Ramos (cell line): ENCODE results near the gene TNPO2.

Source experiments
- in situ Hi-C: fragments of 300-500 bp; cut with MboI; formaldehyde crosslinking; loops from one replicate; pipeline ENCODE4 v1.14.3; 2022; ENCODE audit warnings: low sequenced_read_pairs; ENCODE audit not compliant: unreplicated experiment

Gene TNPO2

DNA sequence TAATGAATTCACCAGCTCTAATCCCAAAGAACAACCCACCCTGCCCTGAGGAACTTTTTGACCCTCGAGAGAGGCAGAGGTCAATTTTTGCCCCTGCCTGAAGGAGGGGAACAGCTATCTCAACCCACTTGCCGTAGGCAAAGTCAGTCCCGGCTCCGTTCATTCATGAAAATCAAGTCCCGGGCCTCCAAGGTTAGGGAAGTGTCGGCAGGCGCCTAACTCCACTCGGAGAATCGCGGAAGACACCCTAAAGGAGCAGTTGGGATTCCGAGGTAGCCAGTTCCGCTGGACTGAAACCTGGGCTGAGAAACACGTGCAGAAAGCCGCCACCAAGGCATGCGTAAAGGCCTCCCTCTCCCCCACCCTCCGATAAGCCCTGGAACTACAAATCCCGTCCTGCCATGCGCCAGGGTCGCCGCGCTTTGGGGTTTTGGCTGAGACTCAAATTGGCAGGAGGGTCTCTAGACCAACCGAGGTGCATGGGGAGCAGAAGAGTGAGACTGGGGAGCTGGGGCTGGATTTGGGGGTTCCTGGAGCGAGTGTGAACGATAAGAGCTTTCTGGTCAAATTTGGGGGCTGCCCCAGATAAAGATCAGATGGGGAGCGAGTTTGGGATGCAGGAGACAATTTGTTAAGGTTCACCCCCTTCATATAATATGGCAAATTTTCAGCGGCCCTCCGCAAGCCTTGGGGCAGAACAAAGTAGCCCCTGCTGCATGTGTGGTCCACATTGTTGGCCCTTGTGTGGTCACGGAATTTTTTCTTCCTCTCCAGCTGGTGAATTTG is at the start of gene TNPO2:
Gene TNPO2, minus strand, starts transcription at position 292 of the 786 bp plus-strand sequence. CDS start 2,955 bp downstream, outside the sequence.
- in situ Hi-C loops, result no loop called here

- in situ Hi-C loops, result no loop called here
Measured at GRCh38 chr19:12772323-12772722, 48.6 kb upstream of the TNPO2 start.

GRCh38 chr19:12770922-12771321 is 47.2 kb upstream of the TNPO2 start:
- in situ Hi-C loops, result no loop called here

- in situ Hi-C loops, result no loop called here
Measured at GRCh38 chr19:12769689-12770088, 46.0 kb upstream of the TNPO2 start.

DNA sequence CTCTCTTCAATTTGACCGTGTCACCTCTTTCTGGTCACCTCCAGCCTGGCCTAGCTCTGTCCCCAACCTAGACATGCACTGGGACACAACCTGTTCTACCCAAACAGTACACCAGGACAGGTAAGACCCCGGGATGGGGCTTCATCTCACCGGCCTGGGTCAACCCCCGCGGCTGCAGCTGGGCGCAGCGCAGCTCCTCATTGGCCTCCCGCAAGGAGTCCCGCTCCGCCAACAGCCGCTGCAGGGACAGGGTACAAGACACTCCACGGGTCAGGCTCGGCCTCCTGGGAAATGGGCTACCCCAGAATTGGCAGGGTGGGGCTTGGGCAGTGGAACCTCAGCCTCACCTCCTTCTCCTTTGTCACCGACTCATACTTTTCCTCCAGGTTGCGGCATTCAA is 43.9 kb upstream of the TNPO2 start:
- in situ Hi-C loops, result no loop called here

DNA sequence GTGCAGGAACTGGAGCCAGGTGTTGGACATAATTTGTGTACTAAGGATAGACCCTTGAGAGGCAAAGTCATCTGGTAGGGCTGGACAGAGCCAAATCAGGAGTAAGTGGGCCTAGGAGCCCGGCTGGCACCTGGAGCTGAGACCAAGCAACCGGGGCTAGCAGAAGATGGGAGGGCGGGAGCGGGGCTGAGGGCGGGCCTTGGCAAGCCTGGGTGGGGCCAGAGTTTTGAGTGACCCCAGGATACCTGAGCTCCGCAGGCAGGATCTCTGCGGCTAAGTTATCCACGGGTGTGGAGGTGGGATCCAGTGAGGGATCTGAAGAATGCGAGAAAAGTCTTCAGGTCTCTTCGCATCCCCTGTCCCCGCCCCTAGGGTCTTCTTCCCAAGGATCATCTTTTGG is 43.4 kb upstream of the TNPO2 start:
- in situ Hi-C loops, result no loop called here

DNA sequence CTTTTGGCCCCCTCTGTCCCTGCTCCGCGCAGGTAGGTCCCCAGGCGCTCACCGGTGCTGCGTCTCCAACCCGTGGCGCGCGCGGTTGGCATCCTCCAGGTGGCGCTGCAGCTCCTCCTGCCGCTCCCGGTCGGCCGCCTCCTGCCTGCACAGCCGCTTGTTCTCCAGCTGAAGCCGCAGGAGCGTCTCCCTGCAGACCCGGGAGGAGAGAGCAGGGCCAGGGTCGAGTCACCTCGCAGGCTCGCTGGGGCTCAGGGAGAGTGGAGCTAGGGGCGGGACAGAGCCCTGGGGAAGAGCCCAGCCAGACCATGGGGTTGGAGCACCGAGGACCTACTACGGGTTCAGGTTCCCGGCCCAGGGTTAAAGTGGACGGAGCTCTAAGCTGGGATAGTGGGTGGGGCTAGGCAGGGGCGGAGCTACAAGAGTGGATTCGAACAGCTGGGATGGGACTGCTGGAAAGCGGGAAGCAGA is 42.4 kb upstream of the TNPO2 start:
- in situ Hi-C loops, result no loop called here

DNA sequence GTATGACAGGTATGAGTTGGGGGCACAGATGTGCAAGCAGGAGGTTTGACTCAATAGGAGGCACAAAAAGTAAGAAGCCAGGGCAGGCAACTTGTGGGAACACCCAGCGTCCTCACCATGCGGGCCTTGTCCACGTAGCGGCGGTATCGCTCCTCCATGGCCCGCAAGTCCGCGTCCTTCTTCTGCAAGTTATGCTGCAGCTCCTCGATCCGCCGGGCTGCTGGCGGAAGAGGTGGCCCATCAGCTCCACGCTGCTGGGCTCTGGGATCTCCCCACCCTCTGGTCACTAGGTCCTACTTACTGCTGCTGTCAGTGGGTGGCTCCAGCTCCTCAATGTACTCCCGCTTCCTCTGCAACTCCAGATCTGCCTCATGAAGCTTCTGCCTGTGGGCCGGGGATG is 41.0 kb upstream of the TNPO2 start:
- in situ Hi-C loops, result loop anchor here (5.0 kb wide), 2 partner anchors 33 to 83 kb away; no protein-coding TSS in a partner anchor

- in situ Hi-C loops, result loop anchor here (5.0 kb wide), 2 partner anchors 34 to 84 kb away; no protein-coding TSS in a partner anchor
Measured at GRCh38 chr19:12763100-12763499, 39.4 kb upstream of the TNPO2 start.

DNA sequence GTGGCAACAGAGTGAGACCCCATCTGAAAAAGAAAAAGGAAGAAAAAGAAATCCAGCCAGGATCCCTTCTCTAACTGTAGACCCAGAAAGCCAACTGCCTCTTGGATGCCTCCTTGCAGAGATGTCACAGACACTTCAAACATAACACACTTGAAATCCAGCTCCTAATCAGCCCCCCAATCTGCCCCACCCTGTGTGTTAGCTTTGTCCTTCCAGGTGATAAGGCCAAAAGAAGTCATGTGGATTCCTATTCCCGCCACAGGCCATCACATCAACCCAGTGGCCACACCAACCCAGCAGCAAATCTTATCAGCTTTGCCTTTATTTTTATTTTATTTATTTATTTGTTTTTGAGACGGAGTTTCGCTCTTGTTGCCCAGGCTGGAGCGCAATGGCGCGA is 36.0 kb upstream of the TNPO2 start:
- in situ Hi-C loops, result loop anchor here (5.0 kb wide), 2 partner anchors 38 to 88 kb away; no protein-coding TSS in a partner anchor

GRCh38 chr19:12757544-12758274 is 34.0 kb upstream of the TNPO2 start:
- in situ Hi-C loops, result no loop called here

DNA sequence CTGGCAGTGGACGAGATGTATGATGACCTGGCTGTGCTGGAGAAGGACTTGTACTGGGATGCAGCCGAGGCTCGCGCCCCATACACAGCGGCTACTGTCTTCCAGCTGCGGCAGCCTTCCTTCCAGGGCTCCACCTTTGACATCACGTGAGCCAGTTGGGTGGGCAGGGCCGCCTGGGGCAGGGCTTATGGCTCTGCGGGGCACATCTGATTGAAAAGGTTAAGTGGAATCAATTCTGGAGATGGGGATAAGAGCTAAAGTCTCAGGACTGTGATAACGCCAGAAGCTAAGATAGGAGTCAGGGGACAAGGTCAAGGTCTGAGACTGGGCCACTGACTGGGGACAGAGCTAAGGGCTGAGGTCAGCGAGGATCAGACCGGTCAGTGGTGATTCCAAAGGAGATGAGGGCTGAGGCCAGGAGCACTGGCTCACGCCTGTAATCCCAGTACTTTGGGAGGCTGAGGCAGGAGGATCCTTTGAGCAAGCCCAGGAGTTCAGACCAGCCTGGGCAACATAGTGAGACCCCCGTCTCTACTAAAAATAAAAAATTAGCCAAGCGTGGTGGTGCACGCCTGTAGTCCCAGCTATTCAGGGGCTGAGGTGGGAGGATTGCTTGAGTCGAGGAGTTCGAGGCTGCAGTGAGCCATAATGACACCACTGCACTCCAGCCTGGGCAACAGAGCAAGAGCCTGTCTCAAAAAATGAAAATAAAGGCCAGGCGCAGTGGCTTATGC is 32.6 kb upstream of the TNPO2 start:
- in situ Hi-C loops, result no loop called here

DNA sequence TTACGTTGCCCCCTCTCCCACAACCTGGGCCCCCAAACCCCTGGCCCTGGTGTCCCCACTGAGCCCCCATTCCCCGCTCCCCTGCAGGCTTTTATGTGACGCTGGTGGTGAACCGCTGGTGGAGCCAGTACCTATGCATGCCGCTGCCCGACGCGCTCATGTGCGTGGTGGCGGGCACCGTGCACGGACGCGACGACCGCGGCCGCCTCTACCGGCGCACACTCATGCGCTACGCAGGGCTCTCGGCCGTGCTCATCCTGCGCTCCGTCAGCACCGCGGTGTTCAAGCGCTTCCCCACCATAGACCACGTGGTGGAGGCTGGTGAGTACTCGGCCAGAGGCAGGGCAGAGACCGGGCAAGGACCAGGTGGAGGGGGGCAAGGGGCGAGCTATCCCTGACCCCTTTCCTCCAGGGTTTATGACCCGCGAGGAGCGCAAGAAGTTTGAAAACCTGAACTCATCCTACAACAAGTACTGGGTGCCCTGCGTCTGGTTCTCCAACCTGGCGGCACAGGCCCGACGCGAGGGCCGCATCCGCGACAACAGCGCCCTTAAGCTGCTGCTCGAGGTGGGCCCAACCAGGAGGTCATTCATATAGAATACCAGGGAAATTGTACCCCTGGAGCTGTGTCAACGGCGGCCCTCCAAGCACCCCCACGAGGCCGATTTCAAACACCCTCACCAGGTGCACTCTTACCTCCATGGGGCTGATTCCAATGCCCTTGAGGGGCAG is 30.9 kb upstream of the TNPO2 start:
- in situ Hi-C loops, result no loop called here

DNA sequence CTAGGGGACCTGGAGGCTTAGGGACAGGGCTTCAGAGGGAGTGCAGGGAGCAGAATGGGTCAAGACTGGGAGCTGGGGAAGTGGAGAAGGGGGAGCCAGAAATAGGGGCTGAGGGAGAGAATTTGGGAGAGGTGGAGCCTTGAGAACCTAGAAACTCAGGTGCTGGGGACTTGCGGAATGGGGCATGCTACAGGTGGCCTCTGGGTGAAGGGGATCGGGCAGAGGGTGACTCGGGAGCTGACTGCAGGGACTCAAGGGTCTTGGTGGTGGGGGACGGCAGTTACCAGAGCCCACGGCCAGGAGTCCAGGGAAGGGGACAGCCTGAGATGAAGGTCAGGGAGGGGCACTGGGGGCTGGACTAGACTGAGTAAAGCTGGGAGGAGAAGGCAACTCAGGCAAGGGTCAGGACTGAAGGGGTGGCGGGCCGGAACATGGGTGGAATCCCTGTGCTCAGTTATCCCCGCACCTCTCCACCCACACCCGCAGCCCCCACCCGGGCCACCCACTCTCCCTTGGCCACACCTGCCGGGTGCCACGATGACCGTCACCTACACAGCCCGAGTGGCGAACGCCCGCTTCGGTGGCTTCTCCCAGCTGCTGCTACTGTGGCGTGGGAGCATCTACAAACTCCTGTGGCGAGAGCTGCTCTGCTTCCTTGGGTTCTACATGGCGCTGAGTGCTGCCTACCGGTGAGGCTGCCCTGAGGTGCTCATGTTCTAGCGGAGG is 28.5 kb upstream of the TNPO2 start:
- in situ Hi-C loops, result no loop called here

- in situ Hi-C loops, result no loop called here
Measured at GRCh38 chr19:12751635-12752034, 27.9 kb upstream of the TNPO2 start, which contains the start of gene BEST2. Gene BEST2, plus strand, starts transcription at chr19:12751791. Its CDS starts 802 bp downstream, at chr19:12752593.

DNA sequence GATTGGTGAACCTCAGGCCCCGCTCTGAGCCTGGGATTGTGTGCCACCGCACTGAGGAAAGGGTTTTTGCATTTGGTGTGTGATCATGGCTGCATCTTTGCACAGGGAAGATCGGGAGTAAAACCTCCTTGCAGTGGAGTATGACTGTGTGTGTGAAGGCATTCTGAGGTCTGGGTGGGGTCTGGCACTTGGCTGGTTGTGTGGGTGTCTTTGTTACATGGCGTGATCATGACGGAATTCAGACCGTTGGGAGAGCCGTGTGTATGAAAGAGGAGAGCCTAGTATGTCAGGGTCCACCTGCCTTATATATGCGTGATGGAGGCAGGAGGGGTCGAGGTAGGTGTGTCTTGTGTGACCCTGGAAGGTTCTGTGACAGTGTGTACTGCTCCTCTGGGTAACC is 27.1 kb upstream of the TNPO2 start:
- in situ Hi-C loops, result no loop called here

DNA sequence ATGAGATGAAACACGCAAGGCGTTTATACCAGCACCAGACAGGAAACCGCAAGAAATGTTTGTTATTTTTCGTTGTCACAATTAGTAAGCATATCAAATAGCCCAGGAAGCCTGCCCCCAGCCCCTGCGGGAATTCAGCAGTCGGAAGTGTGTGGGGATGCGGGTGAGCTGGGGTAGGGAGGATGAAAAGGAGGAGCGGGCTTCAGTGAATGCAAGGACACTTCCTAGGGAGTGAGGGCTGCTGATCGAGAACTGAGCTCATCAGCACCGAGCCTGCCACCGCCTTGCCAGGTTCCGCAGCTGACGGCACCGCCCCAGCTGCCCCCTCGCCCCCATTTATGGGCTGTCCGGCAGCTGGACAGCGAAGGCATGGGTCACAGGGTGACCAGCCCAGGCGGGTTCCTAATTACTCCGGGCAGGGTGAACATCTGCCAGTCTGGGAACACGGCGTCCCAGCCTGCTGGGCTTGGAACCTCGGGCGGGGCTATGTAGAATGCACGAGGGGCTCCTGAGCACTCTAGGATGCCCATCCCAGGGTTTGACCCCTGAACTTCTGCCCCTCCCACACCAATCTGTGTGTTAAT is 26.3 kb upstream of the TNPO2 start:
- in situ Hi-C loops, result no loop called here

DNA sequence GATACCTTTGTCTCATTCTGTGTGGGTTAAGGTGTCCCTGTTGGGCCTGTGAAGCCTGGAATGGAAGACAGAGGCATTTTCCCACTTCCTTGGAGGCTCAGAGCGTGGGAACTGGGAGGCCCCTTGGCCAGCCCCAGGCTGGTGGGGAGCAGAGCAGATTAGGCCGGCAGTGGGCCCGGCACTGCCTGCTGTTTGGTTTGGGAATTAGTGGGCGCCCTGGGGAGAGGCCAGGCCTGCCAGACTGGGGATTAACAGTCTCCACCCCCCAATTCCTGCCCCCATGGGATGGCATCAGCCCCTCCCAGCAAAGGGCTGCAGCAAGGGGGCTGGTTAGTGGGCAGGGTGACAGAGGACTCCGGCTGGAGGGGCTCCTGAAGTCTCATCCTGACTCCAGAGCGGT is 24.8 kb upstream of the TNPO2 start:
- in situ Hi-C loops, result no loop called here
